Stimulated activated CD4-positive, alpha-beta T cell treated with anti-CD3 and anti-CD28 coated beads, Interleukin-12 subunit alpha, Interleukin-12 subunit beta, amount 100 ng/mL, for 24 hours (primary cell): ENCODE data around the gene MAT2B.
A peak's percentile ranks its signal among the peaks of the same experiment; 100 is the strongest.

Experiments used
- DNase-seq, 2 experiments: peaks; one replicate each; pipeline ENCODE4 v3.0.0-alpha.2; 2020; ENCODE audit warnings: low read depth in 2 of 2

The MAT2B gene

GRCh38 chr5:163551156-163551555 is 45.7 kb downstream of the MAT2B start:
- no peak for DNase-seq

- no peak for DNase-seq
Measured at GRCh38 chr5:163552536-163552935, 47.1 kb downstream of the MAT2B start.

- no peak for DNase-seq
Measured at GRCh38 chr5:163561339-163561738, 55.9 kb downstream of the MAT2B start.

GRCh38 chr5:163562071-163562470 is 56.7 kb downstream of the MAT2B start:
- DNase-seq, result no peak

DNA sequence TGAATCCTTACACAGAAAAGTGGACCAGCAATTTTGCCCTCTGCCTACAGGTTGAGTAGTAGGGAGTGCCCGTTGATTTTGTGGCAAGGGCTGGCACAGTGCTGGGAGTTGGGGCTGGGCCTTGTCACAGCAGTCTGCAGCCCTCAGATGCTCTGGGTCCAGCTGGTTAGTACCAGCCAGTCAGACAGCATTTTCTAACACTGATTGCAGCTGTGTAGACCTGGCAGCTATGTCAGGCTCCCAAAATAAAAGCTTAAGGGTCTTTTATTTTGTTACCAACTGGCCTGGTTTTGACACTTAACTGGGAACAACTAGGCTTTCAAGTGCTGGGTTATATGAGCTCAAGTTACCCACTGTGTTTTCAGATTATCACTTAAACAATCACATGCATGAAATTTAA is 57.7 kb downstream of the MAT2B start:
- no peak for DNase-seq

GRCh38 chr5:163563880-163564279 is 58.5 kb downstream of the MAT2B start:
- DNase-seq, result no peak

- DNase-seq, result peak; percentile 39 to 57
Measured at GRCh38 chr5:163564321-163564938, 59.0 kb downstream of the MAT2B start.

- no peak for DNase-seq
Measured at GRCh38 chr5:163565492-163565891, 60.1 kb downstream of the MAT2B start.

GRCh38 chr5:163565931-163566608 is 60.7 kb downstream of the MAT2B start:
- peak in 1 of 2 experiments; percentile 10 for DNase-seq

DNA sequence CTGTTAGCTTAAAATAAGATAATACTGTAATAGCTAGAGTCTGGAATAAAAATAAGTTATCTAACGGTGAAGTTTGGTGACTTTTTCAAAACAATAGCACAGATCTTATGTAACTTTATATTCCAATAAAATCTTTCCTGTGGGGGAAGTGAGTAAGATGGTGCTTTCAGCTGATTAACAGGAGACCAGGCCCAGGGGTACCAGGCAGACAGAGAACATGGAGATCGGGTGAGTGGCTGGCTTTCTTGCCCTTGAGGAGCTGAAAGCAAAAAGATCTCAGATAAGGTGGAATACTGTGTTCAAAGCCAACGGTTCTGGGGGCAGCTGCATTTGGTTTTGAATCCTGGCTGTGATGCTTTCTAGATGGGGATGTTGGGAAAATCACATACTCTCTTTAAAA is 61.3 kb downstream of the MAT2B start:
- no peak for DNase-seq

DNA sequence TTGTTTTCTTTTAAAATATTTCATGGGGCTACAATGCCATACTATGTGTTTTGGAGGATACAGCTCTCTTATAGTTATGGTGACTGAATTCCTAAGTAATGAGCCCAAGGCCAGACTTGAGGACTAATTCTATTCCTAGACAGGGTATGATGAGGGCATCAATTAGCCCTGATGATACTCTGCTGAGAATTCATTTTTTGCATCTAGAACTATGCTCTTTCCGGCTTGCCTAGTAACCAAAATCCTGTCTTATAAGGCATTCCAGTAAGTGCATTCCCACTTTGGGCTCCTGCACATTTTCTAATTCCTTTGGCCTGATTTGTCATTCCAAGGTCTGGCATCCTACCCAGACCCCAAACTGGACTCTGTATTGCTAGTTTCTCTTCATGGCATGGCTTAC is 62.4 kb downstream of the MAT2B start:
- DNase-seq, result no peak
